Peyer's patch (tissue), 4 donors: Measurements from ENCODE around the gene FGFRL1.

ENCODE experiments used
- POLR2A ChIP-seq, 2 donors: fragments of 450-650 bp; IDR thresholded peaks; one replicate each; pipeline ENCODE4 v1.5.1; 2017; ENCODE audit warnings: antibody characterized with exemption in 2 of 2, mild to moderate bottlenecking in 2 of 2, moderate library complexity in 2 of 2
- TF ChIP-seq, protein P1 (sequence below), 6 experiments: fragments of 450-650 bp in 4 of 6; fragments of 200-600 bp in 2 of 6; sonication (generic) in 1 of 6; IDR thresholded peaks; one replicate each; pipeline ENCODE4 v1.5.1; 2017 to 2019; ENCODE audit warnings: antibody characterized with exemption in 6 of 6, mild to moderate bottlenecking in 3 of 6, moderate library complexity in 1 of 6

GRCh38 chr4:970046-970745 is 41.2 kb upstream of the FGFRL1 start:
- TF ChIP-seq, protein P1, sequence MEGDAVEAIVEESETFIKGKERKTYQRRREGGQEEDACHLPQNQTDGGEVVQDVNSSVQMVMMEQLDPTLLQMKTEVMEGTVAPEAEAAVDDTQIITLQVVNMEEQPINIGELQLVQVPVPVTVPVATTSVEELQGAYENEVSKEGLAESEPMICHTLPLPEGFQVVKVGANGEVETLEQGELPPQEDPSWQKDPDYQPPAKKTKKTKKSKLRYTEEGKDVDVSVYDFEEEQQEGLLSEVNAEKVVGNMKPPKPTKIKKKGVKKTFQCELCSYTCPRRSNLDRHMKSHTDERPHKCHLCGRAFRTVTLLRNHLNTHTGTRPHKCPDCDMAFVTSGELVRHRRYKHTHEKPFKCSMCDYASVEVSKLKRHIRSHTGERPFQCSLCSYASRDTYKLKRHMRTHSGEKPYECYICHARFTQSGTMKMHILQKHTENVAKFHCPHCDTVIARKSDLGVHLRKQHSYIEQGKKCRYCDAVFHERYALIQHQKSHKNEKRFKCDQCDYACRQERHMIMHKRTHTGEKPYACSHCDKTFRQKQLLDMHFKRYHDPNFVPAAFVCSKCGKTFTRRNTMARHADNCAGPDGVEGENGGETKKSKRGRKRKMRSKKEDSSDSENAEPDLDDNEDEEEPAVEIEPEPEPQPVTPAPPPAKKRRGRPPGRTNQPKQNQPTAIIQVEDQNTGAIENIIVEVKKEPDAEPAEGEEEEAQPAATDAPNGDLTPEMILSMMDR (IDR thresholded peaks at IDR 0.05): no peak
- no peak for TF ChIP-seq POLR2A (IDR thresholded peaks at IDR 0.05)
